Keratinocyte (primary cell): ENCODE measurements around the gene CNKSR2. TPM values are rescaled to one million over a fixed set of nuclear protein-coding genes. Genes with fewer than 3 reads are reported as not detected.

Experiments used
- DNase-seq: peaks from one replicate; pipeline ENCODE4 v3.0.0-alpha.2; 2011; ENCODE audit warnings: low read depth, missing footprints, low spot score
- FAIRE-seq: peaks from 2 replicates; lab custom pipeline; 2011; peaks lifted over from hg19 to GRCh38; lab: Jason Lieb, UNC
- H2AFZ ChIP-seq: 2 replicates; pipeline ENCODE4 v1.6.0; 2012; ENCODE audit warnings: low read length, control low read depth, inconsistent platforms; ENCODE audit not compliant: control insufficient read depth
- H3K27ac ChIP-seq: 2 replicates; pipeline ENCODE4 v1.5.1; 2011; ENCODE audit warnings: low read length; ENCODE audit not compliant: control insufficient read depth, insufficient read depth
- H3K27me3 ChIP-seq: 3 replicates; pipeline ENCODE4 v1.6.0; 2011; ENCODE audit warnings: low read length; ENCODE audit not compliant: control insufficient read depth, insufficient read depth; ENCODE audit errors: extremely low read depth
- H3K36me3 ChIP-seq, 2 experiments: 2 replicates in 1 of 2; 3 replicates in 1 of 2; pipeline ENCODE4 v1.5.1; 2011; ENCODE audit warnings: low read length in 2 of 2, mild to moderate bottlenecking in 1 of 2; ENCODE audit not compliant: control insufficient read depth in 2 of 2, insufficient read depth in 2 of 2; ENCODE audit errors: extremely low read depth in 1 of 2
- H3K4me1 ChIP-seq: 3 replicates; pipeline ENCODE4 v1.5.1; 2011; ENCODE audit warnings: low read length; ENCODE audit not compliant: control insufficient read depth, insufficient read depth; ENCODE audit errors: extremely low read depth
- H3K4me2 ChIP-seq: 3 replicates; pipeline ENCODE4 v1.6.0; 2011; ENCODE audit warnings: low read depth, low read length; ENCODE audit not compliant: control insufficient read depth, insufficient read depth; ENCODE audit errors: extremely low read depth
- H3K4me3 ChIP-seq, 3 experiments: fragments of 200-600 bp in 1 of 3; sonication (generic) in 1 of 3; 2 replicates in 2 of 3; 3 replicates in 1 of 3; pipeline ENCODE4 v1.5.1; 2011 to 2016; ENCODE audit warnings: low read length in 3 of 3, mild to moderate bottlenecking in 3 of 3, control low read depth in 2 of 3, inconsistent platforms in 1 of 3, low read depth in 1 of 3, mixed read lengths in 1 of 3, mixed run types in 1 of 3, moderate library complexity in 1 of 3; ENCODE audit not compliant: control insufficient read depth in 2 of 3, insufficient read depth in 2 of 3; ENCODE audit errors: extremely low read depth in 1 of 3
- H3K79me2 ChIP-seq: 2 replicates; pipeline ENCODE4 v1.6.0; 2012; ENCODE audit warnings: low read length; ENCODE audit not compliant: control insufficient read depth, insufficient read depth
- H3K9ac ChIP-seq: 3 replicates; pipeline ENCODE4 v1.6.0; 2011; ENCODE audit warnings: low read length; ENCODE audit not compliant: control insufficient read depth, insufficient read depth; ENCODE audit errors: extremely low read depth
- H3K9me1 ChIP-seq: 3 replicates; pipeline ENCODE4 v1.6.0; 2011; ENCODE audit warnings: low read length; ENCODE audit not compliant: control insufficient read depth, insufficient read depth; ENCODE audit errors: extremely low read depth
- H3K9me3 ChIP-seq: 2 replicates; pipeline ENCODE4 v1.5.1; 2012; ENCODE audit warnings: low read depth, low read length; ENCODE audit not compliant: control insufficient read depth
- H4K20me1 ChIP-seq: 3 replicates; pipeline ENCODE4 v1.6.0; 2011; ENCODE audit warnings: low read length; ENCODE audit not compliant: control insufficient read depth, insufficient read depth; ENCODE audit errors: extremely low read depth
- CTCF ChIP-seq, 3 experiments: IDR thresholded peaks in 1 of 3; conservative IDR thresholded peaks in 1 of 3; optimal IDR thresholded peaks in 1 of 3; 2 replicates in 2 of 3; 3 replicates in 1 of 3; pipeline versions ENCODE3 to v1.5.1; 2011; ENCODE audit warnings: low read length in 3 of 3, mild to moderate bottlenecking in 3 of 3, moderate library complexity in 2 of 3, control low read depth in 1 of 3, inconsistent platforms in 1 of 3; ENCODE audit not compliant: insufficient read depth in 2 of 3; ENCODE audit errors: extremely low read depth in 1 of 3
- EZH2 ChIP-seq: IDR thresholded peaks from one replicate; pipeline ENCODE4 v1.6.1; 2012; ENCODE audit warnings: inconsistent platforms, mild to moderate bottlenecking, low read length, moderate library complexity
- dilution Hi-C: fragments of 300-500 bp; cut with MboI; formaldehyde crosslinking; loops from one replicate; pipeline ENCODE4 v1.7.0; 2020; ENCODE audit warnings: low sequenced_read_pairs; ENCODE audit not compliant: extremely low pct_ligation_motif_present
- polyA plus RNA-seq, 5 experiments: library from polyadenylated mRNA; depleted of rRNA in 3 of 5; stranded (reverse) in 3 of 5; stranded (forward) in 1 of 5; unstranded in 1 of 5; fragments of >200 nt; gene quantifications; 1 replicate in 1 of 5; 2 replicates in 3 of 5; 3 replicates in 1 of 5; pipeline versions ENCODE4 v1.2.1 to v1.2.3, GENCODE V29; 2011 to 2012; ENCODE audit warnings: missing spikeins in 2 of 5, low read depth in 1 of 5, low replicate concordance in 1 of 5

CNKSR2 gene
- polyA plus RNA-seq, 1 donor (not counting 4 experiments of a cell fraction or from before 2014, with no cell fraction given): 0.63 TPM

- H3K4me2 ChIP-seq: no peak overlapping the region
- TF ChIP-seq EZH2: no peak
- TF ChIP-seq CTCF (optimal IDR thresholded peaks at IDR 0.05 in 1 of 3, IDR thresholded peaks at IDR 0.05 in 1 of 3, conservative IDR thresholded peaks at IDR 0.05 in 1 of 3; ENCODE audit: extremely low read depth in 1 of 3, insufficient read depth in 2 of 3, low read length in 3 of 3): no peak
- H3K9me1 ChIP-seq: no peaks in the 10 kb centered on the region
- H4K20me1 ChIP-seq: no peaks in the 10 kb centered on the region
- no peaks in the 10 kb centered on the region for H3K4me1 ChIP-seq
- no peak overlapping the region for H3K9ac ChIP-seq
- FAIRE-seq (no peak), DNase-seq (no peak)
- no peaks in the 10 kb centered on the region for H3K79me2 ChIP-seq
- H2AFZ ChIP-seq: no peak overlapping the region
- H3K27ac ChIP-seq: no peak overlapping the region
- H3K36me3 ChIP-seq: no peaks in the 10 kb centered on the region
- no peaks in the 10 kb centered on the region for H3K9me3 ChIP-seq
- H3K4me3 ChIP-seq: no peak overlapping the region
- dilution Hi-C loops: no loop called here
- H3K27me3 ChIP-seq: no peaks in the 10 kb centered on the region
These were observed 10.0 kb downstream of the CNKSR2 start for GRCh38 chrX:21384178-21384577.

DNA sequence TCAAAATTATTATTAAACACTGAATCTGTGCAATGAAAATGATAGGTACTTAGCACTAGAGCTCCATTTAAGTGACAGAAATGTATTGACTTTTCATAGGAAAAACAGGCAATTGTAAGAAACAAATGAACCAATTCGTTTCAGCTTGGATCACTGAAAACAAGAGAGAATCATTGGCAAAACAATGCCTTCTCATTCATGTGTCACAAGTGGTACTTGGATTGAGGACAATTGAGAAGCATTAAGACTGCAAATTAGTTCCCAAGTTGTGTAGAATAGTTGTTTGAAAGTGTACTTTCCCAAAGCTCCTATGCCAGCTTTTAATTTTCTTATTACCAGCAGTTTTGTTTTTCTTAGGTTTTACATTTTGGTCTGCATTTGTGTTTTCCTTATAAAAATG, 20.6 kb downstream of the CNKSR2 start:
- Histone ChIP-seq H3K79me2 (no peaks in the 10 kb centered on the region), H3K27ac (no peak overlapping the region), H3K4me2 (no peak overlapping the region), H3K4me3 (no peak overlapping the region), H2AFZ (no peak overlapping the region), H3K9me1 (no peaks in the 10 kb centered on the region), H3K36me3 (no peaks in the 10 kb centered on the region), H3K9me3 (no peaks in the 10 kb centered on the region), H4K20me1 (no peaks in the 10 kb centered on the region), H3K4me1 (no peaks in the 10 kb centered on the region), H3K27me3 (no peaks in the 10 kb centered on the region), H3K9ac (no peak overlapping the region)
- TF ChIP-seq EZH2 (no peak), CTCF (optimal IDR thresholded peaks at IDR 0.05 in 1 of 3, IDR thresholded peaks at IDR 0.05 in 1 of 3, conservative IDR thresholded peaks at IDR 0.05 in 1 of 3; ENCODE audit: extremely low read depth in 1 of 3, insufficient read depth in 2 of 3, low read length in 3 of 3) (no peak)
- DNase-seq (no peak), FAIRE-seq (no peak)
- dilution Hi-C loops: no loop called here
